Measurements from ENCODE around the gene FAM168B. TPM values are rescaled to one million over a fixed set of nuclear protein-coding genes. Genes with fewer than 3 reads are reported as not detected.

FAM168B gene
- total and polyA plus RNA-seq, 2 of the 13 experiments (the other 11 are each of a cell fraction or from before 2014, with no cell fraction given), result 64.5 to 113 TPM

- TF ChIP-seq, protein P1, sequence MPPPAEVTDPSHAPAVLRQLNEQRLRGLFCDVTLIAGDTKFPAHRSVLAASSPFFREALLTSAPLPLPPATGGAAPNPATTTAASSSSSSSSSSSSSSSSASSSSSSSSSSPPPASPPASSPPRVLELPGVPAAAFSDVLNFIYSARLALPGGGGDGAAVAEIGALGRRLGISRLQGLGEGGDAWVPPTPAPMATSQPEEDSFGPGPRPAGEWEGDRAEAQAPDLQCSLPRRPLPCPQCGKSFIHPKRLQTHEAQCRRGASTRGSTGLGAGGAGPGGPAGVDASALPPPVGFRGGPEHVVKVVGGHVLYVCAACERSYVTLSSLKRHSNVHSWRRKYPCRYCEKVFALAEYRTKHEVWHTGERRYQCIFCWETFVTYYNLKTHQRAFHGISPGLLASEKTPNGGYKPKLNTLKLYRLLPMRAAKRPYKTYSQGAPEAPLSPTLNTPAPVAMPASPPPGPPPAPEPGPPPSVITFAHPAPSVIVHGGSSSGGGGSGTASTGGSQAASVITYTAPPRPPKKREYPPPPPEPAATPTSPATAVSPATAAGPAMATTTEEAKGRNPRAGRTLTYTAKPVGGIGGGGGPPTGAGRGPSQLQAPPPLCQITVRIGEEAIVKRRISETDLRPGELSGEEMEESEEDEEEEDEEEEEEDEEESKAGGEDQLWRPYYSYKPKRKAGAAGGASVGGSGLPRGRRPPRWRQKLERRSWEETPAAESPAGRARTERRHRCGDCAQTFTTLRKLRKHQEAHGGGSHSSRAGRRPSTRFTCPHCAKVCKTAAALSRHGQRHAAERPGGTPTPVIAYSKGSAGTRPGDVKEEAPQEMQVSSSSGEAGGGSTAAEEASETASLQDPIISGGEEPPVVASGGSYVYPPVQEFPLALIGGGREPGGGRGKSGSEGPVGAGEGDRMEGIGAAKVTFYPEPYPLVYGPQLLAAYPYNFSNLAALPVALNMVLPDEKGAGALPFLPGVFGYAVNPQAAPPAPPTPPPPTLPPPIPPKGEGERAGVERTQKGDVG (CRISPR knock-in tag; IDR thresholded peaks at IDR 0.05; ENCODE audit: borderline replicate concordance), result 0 out of 2 replicates have a peak, but pooled peaks have one; percentile 33
- TF ChIP-seq SIN3A (IDR thresholded peaks at IDR 0.05; ENCODE audit: borderline replicate concordance, low read depth, low read length) (peak; percentile 97), ZKSCAN5 (CRISPR knock-in tag; IDR thresholded peaks at IDR 0.05) (0 out of 2 replicates have a peak, but pooled peaks have one; percentile 26), SMC3 (IDR thresholded peaks at IDR 0.05; ENCODE audit: low read length) (peak; percentile 17; the same call in 1 of the 2 replicates), ZFY (CRISPR knock-in tag; IDR thresholded peaks at IDR 0.05) (peak; percentile 14; the same call in 1 of the 2 replicates), KLF6 (CRISPR knock-in tag; IDR thresholded peaks at IDR 0.05) (peak; percentile 66), FOXK1 (CRISPR knock-in tag; IDR thresholded peaks at IDR 0.05; ENCODE audit: borderline replicate concordance, low read depth) (peak; percentile 56; the same call in 1 of the 2 replicates), CREM (IDR thresholded peaks at IDR 0.05) (peak; percentile 41; the same call in 1 of the 2 replicates), CREM (CRISPR knock-in tag; IDR thresholded peaks at IDR 0.05) (no peak), ZNF230 (CRISPR knock-in tag; IDR thresholded peaks at IDR 0.05) (0 out of 2 replicates have a peak, but pooled peaks have one; percentile 70), SOX13 (IDR thresholded peaks at IDR 0.05) (no peak), SOX13 (CRISPR knock-in tag; conservative IDR thresholded peaks at IDR 0.05 in 1 of 2, IDR thresholded peaks at IDR 0.05 in 1 of 2) (peak in 1 of 2 experiments; percentile 45; a peak in 2 of 4 replicates), PHF20 (CRISPR knock-in tag; IDR thresholded peaks at IDR 0.05) (peak; percentile 52; the same call in 1 of the 2 replicates), ZNF431 (CRISPR knock-in tag; IDR thresholded peaks at IDR 0.05; ENCODE audit: borderline replicate concordance, low read depth) (no peak), ZNF747 (CRISPR knock-in tag; IDR thresholded peaks at IDR 0.05; ENCODE audit: borderline replicate concordance) (peak; percentile 67; the same call in 1 of the 2 replicates), ZFP91 (CRISPR knock-in tag; IDR thresholded peaks at IDR 0.05; ENCODE audit: borderline replicate concordance) (peak; percentile 59), MAX (IDR thresholded peaks at IDR 0.05) (peak; percentile 21; the same call in 1 of the 2 replicates)
- TF ChIP-seq, protein P2, sequence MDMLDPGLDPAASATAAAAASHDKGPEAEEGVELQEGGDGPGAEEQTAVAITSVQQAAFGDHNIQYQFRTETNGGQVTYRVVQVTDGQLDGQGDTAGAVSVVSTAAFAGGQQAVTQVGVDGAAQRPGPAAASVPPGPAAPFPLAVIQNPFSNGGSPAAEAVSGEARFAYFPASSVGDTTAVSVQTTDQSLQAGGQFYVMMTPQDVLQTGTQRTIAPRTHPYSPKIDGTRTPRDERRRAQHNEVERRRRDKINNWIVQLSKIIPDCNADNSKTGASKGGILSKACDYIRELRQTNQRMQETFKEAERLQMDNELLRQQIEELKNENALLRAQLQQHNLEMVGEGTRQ (IDR thresholded peaks at IDR 0.05; ENCODE audit: low read depth, low read length), result peak; percentile 81
- TF ChIP-seq, protein P2 (CRISPR knock-in tag; IDR thresholded peaks at IDR 0.05; ENCODE audit: borderline replicate concordance), result peak; percentile 88; the same call in 1 of the 2 replicates
- TF ChIP-seq, protein P3, sequence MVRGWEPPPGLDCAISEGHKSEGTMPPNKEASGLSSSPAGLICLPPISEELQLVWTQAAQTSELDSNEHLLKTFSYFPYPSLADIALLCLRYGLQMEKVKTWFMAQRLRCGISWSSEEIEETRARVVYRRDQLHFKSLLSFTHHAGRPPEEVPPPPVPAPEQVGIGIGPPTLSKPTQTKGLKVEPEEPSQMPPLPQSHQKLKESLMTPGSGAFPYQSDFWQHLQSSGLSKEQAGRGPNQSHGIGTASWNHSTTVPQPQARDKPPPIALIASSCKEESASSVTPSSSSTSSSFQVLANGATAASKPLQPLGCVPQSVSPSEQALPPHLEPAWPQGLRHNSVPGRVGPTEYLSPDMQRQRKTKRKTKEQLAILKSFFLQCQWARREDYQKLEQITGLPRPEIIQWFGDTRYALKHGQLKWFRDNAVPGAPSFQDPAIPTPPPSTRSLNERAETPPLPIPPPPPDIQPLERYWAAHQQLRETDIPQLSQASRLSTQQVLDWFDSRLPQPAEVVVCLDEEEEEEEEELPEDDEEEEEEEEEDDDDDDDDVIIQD (CRISPR knock-in tag; IDR thresholded peaks at IDR 0.05; ENCODE audit: low read depth), result peak; percentile 52; the same call in 1 of the 2 replicates
Observed at GRCh38 chr2:131105950-131106801, 12.9 kb upstream of the FAM168B start (continued).

Data from HepG2 (cell line).